ENCODE data around the gene ACADL.

The ACADL gene

DNA sequence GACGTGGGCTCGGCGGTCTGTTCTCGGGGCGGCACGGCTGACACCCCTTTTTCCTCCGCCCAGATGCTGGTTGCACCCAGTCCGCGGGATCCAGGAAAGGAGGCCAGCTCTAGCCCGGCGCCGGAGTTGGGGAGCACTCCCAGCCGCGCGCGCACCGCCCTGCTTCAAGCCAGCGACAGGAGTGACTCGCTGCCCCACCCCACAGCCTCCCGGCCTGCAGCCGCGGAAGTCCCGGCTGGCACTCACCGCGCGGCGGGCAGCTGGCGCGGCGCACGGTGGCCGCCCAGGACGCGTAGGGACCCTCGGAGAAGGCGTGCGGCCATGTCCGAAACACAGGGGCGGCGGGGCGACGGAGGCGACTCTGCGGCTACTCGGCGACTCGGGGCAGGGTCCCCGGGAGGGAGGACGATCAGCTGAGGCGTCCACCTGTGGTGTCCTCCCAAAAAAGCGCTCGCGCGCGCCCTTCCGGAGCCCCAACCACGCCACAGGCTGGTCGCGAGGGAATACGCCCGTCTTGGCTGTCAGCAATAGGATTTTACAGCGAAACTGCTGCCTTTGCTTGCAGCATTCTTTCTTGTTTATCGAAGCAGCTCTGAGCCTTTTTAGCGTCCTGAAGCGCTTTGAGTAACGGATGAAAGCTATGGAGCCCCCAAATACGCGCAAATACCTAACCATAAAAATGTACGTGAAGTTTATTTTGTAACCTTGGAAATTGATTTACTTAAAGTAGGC is at the start of gene ACADL:
ACADL (minus strand) TSS at position 507 of the 732 bp plus-strand sequence; CDS start at position 323, 184 bp downstream.
- no peak for DNase-seq

DNA sequence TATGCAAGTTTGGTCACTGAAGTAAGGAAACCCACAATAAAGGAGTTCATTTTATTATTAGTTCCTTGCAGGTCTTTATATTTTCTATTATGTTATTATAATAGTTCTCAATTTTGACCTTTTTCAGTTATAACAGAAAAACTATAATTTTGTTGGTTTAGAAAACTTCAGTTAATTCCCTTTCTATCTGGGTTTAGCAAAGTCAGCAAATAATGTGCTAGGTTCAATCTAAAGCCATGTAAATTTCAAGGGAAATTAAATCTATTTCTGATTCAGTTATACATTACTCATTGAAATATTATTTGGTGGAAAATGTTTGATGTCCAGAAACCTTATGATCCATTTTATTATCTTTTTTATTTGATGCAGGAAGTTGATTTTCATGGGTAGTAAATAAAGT is 46.1 kb upstream of the ACADL start:
- no peak for DNase-seq

DNA sequence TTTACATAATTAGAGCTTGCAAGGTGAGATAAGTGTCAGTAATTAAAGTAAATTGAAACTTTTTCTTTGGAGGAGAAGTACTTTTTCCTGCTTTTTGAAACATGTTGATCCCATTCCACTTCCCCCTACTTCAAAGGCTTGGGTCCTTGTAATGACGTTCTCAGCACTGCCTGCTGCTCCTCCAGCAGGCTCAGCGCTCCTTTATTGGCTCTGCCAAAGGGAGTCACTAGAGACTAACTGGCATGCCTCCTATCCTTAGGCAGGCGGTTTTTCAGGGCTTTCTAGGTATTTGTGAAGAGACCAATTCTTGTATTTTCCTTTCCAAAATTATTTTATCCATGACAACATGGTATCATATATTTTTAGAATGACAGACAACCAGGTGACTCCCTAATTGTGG is 43.9 kb upstream of the ACADL start:
- DNase-seq, result no peak

DNA sequence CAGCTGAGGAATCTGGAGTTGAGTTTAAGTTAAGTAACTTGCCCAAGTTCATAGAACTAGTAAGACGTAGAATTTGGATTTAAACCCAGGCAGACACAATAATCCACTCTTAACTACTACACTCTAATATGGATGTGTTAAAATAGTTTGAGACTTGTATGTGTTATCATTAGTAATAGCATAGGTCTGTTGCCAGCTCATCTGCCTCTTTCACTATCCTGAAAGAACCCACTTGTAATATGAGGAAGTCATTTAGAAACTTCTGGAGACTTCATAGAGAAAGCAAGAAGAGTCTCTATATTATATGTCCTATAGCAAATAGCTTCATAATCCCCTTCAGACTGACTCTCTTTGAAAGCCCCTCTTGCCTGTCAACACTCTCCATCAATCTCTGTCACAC is 43.0 kb upstream of the ACADL start:
- DNase-seq, result no peak

DNA sequence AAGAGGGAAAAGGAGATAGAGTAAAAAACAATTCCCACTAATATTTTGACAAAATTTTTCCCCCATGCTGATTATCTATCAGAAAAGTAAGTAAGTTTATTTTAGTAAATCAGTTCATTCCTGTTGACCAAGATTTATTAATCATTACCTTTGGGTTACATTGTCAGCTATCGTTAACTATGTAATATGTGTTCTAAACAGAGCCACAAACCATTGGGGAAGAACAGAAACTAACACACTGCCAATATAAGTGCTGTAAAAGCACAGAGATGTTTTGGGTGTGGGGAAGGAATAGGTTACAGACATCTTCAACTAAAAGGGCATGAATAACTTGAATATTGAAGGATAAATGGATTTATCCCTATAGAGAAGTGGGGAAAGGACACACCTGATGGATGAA is 42.5 kb upstream of the ACADL start:
- no peak for DNase-seq

DNA sequence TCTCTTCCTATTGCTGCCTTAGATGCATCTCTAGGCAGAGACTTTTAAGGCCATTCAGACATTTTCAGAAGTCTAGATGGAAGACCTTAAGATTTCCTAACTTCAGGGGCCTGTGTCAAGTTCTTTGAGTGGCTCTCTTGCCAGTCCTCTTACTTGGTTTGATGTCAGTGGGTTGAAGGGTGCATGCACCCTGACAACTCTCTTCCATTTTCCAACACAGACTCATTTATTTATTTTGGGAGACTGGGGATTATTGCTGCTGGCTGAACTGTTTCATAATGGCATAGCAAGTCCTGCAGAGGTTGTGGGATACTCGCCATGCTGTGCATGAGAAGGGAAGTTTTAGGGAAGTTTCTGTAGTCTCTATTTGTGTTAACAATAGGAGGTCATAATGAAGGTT is 39.0 kb upstream of the ACADL start:
- DNase-seq, result no peak

DNA sequence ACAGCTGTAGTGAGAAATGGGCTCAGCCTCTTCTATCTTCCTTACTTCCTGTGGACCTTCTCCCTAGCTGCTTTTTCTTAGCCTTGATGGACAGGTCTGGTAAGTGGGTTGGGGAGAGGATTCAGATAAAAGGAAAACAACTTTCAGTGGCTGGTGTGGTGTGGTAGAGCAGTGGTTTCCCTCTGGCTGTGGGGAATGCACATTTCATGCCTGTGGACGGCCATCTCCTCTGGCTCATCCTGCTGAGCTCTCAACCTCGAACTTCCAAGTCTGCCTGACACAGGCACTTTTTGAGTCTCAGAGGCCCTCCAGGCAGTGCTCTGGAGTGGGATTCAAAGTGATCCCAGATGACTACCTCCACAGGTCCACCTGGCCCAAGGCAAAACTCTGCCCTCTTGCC is 38.6 kb upstream of the ACADL start:
- DNase-seq, result no peak

DNA sequence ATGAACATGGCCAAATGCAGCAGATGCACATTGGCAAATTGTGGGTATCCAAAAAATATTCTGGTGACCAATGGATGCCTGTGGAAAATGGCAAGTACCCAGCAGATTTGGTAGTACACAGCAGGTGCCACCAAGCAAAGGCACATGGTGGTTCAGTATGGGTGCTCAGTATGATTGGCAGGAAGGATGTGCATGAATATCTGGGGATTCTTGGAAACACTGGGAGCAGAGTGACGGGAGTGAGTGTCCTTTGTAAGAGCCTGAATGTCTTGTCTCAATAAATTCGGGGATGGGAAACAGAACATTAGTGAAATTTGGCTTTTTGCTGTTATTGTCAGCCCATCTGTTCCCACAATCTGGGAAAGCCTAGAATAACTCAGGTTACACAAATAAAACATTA is 36.8 kb upstream of the ACADL start:
- DNase-seq, result no peak

DNA sequence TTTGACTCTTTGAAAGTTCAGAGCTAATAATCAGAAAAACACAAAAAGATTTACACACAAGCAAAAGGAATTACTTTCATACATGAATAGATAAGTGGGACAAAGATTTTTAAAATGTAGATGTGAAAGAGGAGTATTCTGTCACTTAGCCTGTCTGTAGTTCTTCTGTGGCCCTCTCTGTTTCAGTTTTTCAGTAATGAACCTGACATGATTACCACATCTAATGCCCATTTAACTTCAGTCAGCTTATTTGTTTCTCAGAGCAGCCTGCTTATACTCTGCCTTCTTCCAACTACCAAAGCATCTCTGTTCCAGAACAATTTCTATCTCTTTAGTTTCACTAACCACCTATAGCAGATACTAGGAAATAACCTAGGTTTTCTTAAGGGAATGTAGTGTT is 34.4 kb upstream of the ACADL start:
- no peak for DNase-seq

DNA sequence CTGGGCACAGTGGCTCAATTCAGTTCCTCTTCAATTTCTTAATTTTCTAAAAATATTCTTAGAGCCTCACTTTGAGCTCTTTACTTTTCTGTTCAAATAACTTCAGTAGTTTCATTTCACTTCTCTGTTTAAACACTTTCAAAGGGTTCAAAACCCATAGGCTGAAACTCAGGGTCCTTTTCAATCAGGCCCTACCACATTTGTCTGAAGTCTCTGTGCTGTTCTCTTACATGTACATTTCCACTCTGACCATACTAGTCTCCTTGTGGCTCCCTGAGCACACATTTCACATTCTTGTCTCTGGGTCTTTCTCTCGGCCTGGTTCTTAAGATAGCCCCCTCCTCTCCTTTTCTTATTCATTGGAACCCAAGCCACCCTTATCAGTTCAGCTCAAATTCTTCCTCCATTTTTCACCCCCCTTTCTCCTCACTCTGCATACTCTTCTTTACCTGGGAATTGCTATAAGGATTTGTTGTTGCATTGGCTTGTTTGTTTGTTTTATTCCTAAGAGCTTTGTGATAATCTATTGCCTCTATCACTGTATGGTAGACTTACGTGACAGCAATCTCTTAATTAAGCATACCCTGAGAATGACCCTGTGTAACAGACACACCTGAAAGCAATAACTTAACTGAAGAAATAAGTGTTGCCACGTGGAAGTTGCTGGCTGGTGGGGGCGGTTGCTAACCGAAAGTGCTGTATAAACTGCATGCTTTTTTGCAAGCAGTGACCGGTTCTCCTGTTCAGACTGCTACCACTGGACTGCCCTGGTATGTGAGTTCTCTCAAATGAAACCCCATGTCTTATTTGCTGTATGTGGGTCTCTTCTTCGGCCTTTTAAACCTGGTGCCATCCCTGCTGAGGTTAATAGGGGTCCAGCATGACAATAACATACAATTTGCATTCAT is 27.7 kb upstream of the ACADL start:
- DNase-seq, result no peak

DNA sequence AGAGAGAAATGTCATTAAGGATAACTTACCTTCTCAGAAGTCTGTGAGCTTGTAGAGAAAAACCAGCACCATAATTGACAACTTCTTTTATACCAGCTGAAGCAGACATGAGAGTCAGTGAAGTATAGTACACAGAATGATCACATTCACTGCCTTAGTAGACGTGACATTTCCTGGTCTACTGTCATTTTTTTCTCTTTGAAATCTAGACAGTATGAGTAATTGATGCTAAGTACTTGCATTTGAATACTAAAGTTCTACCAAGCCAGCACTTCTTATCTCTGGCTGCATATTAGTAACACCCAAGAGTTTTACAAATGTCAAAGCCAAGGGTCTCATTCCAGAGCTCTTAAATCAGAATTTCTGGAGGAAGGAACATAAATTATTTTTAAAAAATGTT is 25.4 kb upstream of the ACADL start:
- no peak for DNase-seq

DNA sequence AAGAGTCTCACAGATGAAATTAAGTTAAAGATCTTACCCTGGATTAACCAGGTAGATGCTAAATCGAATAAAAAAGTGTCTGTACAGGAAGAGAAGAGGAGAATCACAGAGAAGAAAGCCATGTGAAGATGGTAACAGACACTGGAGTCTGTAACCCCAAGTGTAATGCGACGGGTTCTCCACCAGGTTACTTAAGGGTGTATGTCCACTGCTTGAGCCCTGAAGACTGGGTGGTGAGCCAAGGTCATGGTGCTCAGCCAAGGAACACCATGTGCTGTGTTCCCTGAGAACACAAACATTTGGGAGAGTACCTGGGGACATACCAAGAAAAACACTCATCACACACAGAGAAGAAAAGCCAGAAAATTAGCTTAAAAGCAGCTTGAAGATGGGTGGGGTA is 8.2 kb upstream of the ACADL start:
- DNase-seq, result no peak

DNA sequence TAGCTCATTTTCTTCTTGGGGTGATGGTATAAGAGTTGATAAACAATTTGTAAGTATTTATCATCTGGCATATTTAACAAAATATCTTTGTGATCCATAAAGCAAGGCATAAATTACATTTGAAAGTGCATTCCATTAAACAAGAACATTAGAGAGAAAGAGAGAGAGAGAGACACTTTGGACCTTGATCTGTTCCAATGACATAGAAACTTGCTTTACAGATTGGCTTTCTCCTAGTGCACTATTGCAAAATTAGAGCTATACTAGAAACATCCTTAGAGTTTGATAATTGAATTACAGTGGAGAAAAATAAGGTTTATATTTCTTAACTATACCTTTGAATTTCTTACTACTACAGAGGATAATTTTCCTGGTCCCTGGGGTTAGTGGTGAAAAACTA is 5.7 kb upstream of the ACADL start:
- no peak for DNase-seq

DNA sequence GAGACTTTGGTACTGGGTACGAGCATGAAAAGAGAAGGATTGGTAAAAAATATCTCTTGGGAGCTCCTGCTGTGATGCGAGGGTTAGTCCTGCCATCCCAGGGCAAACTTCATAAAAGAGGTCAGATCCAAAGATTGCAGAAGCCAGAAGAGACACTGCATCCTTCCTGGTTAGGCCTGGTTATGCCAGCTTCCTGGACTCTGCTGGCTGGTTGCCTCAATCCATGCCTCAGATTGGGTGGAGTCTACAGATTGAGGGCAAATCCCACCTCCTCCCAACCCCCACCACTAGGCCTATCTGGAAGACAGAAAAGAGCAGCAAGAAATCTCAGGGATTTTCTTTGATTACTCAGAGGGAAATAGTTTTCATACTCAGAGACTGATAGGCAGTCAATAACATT is 5.3 kb upstream of the ACADL start:
- DNase-seq, result no peak

DNA sequence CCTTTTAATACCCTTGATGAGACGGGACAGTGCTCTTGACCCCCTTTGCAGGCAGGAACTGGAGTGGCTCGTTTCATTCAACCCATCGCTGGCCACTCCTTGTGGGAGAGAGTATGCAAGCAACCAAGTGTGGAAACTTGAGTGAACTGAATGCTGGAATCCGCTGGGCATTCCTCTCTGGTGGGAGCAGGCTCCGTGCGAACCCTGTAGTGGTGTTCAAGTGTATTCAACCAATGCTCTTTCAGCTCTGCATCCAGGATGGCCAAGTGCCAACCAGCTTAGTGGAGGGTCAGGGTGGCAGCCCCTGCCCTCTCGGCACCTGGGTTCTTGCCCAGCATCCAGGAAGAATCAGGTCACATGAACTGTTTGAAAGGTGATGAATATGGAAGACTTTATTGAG is 3.3 kb upstream of the ACADL start:
- no peak for DNase-seq

DNA sequence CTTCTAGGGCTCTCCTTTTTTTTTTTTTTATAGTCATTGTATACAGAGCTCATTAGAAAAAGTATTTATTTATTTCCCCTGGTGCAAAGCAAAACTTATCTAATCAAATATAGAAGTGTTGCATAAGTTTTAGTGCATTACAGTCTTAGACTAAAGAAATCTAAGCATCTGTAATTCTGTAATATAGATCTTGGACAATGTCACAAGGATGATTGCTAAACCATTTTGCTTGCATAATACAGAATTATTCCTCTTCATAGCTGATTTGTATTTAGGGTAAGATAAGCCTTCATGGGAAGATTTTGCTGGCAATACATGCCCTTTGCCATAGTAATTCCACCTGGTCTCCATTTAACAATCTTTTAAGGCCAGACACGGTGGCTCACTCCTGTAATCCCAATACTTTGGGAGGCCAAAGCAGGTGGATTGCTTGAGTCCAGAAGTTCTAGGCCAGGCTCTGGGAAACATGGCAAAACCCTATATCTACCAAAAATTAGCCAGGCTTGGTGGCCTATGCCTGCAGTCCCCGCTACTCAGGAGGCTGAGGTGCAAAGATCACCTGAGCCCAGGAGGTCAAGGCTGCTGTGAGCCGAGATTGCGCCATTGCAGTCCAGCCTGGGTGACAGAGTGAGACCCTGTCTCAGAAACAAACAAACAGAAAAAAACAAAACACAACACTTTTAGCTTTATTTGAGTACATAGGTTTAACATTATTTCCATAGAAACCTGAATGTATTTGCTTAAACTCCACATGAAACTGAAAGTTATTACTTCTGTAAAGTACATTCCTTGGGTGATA is 2.2 kb upstream of the ACADL start:
- DNase-seq, result no peak

DNA sequence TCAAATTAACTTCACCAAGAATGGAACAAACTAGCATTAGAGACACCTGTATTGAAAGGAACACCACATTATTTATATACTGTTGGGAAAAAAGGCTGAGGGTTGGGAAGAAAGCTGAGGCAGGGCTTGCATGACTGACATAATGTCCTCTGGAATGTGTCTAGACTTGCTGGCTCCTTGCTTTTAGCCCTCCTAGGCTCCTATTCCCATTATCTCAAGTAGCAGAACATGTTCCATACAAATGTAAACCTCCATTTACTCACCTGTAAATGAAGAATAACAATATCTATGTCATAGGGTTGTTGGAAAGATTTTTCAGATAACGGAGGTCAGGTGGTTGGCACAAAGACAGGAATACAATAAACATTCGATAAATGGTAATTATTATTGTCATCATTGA is 976 bp upstream of the ACADL start:
- DNase-seq, result no peak

DNA sequence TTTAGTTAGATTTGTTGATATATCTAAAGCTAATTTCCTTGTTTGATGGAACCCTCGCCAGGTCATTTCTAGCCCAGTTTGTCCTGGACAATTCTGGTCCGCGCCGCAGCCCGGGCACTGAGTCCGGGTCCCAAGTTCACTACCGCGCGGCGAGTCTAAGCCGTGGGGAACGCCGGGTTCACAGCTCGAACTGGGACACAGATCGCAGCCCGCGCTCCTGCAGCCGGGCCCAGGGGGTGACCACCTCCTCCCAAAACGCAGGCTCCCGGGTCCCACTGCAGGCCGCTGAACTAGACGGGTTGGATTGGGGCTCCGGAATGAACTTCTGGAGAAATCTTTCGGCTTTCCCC is 681 bp downstream of the ACADL start:
- no peak for DNase-seq

DNA sequence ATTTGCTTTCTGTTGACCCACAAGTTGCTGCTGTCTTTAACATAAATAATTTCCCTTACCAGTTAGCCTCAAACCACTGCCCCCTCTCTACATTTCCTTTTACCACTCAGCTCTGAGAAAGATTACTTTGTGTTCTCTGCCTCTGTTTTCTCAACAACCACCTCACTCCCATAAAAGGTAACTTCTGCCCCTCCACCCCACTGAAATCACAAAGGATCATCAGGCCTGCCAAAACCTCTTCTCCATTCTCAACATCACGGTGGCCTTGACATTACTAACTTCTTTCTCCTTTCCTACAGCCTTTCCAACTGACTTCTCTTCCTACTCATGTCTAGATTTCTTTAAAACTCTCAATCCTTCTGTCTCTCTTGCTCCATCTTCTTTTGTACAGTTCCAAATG is 10.1 kb downstream of the ACADL start:
- no peak for DNase-seq

DNA sequence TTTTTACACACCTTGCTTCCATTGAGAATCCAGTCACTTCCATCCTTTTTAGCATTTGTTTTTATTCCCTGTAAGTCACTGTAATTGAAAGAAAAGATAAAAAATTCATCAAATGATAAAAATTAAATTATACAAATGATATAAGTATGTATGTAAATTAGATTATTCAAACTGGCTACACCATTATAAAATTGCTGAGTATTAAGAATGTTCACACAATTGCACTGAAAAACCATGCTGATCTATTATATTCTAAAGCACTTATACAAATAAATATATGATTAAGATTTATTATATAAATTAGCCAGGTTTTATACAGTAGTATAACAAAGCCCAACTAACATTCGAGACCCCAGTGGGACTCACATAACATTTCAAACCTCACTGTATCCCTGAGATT is 15.1 kb downstream of the ACADL start:
- no peak for DNase-seq

DNA sequence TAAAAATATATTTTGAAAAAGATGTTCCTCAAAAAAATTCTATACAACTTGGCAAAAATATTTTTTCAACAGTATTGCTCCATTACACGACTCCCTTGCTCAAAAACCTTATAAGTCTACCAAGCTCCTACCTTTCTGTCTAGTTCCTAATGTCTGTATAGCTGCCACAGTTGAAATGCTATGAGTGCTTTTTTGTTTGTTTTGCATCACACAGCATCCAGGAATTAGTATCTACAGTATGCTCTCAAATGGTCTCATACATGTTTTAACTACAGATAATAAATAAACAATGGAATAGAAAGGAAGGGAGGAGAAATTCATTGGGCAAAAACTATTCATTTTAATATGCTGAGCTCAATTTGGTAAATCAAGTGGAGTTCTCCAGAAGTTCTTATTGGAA is 17.3 kb downstream of the ACADL start:
- DNase-seq, result no peak

DNA sequence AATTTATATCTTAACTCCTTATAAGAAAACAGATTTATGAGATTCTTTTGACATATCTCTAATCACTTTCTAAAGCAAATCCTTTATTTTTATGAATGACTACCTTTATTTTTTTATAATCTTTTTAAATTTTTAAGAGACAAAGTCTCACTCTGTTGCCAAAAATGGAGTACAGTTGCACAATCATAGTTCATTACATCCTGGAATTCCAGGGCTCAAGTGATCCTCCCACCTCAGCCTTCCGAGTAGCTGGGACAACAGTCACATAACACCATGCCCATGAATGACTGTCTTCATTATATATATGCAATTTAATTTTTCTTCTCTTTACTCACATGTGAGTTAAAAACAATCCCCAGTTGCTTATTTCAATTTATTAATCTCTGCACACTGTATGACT is 21.7 kb downstream of the ACADL start:
- DNase-seq, result no peak

DNA sequence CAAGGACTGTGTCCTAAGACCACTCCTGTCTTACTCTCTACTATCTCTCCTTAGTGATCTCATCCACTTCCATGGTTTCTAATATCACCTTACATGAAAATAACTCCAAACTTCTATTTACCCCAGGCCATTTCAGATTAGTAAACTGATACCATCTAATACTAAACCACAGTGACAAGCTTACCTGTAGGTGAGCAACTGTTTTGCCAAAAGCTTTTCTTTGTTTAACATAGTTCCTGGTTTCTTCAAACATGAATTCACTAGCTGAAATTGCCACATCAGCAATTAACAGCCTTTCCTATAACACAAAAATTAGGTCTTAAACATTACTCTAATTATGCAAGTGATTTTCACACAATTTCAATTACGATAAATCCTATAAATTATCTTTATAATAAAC is 22.1 kb downstream of the ACADL start:
- DNase-seq, result no peak

DNA sequence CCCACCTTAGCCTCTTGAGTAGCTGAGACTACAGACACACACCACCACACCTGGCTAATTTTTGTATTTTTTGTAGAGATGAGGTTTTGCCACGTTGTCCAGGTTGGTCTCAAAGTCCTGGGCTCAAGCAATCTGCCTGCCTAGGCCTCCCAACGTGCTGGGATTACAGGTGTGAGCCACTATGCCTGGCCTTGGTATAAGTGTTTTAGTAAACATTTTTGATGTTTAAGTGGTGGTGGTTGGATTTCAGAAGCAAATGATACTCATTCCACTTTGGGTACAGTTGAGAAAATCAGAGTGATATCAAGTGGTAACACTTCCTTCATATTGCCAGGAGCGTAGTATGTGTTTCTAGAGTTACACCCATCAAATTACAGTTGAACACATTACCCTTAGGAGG is 25.4 kb downstream of the ACADL start:
- DNase-seq, result no peak

Measured in NCI-H446 treated with DMSO at 0.1 percent for 48 hours (cell line).